ENCODE measurements around the gene YPEL2.

DNA sequence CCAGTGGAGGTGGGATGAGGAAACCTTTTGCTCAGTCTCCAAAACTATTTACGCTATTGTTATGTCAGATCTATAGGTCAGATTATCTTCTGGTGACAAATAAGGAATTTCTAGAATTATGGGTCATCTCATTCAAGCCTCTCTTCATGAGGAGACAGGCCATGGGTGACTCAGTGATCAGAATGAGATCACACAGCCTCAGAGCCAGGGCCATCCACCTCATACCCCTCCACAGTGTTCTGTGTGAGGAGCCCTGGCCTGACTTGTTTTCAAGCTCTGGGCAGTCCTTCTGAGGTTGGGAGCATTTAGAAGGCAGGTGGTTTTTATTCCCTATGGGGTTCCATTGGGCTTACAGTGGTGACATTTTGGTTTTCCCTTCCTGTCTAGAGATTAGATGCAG lies 26.5 kb downstream of the YPEL2 start:
- TF ChIP-seq, protein P1, sequence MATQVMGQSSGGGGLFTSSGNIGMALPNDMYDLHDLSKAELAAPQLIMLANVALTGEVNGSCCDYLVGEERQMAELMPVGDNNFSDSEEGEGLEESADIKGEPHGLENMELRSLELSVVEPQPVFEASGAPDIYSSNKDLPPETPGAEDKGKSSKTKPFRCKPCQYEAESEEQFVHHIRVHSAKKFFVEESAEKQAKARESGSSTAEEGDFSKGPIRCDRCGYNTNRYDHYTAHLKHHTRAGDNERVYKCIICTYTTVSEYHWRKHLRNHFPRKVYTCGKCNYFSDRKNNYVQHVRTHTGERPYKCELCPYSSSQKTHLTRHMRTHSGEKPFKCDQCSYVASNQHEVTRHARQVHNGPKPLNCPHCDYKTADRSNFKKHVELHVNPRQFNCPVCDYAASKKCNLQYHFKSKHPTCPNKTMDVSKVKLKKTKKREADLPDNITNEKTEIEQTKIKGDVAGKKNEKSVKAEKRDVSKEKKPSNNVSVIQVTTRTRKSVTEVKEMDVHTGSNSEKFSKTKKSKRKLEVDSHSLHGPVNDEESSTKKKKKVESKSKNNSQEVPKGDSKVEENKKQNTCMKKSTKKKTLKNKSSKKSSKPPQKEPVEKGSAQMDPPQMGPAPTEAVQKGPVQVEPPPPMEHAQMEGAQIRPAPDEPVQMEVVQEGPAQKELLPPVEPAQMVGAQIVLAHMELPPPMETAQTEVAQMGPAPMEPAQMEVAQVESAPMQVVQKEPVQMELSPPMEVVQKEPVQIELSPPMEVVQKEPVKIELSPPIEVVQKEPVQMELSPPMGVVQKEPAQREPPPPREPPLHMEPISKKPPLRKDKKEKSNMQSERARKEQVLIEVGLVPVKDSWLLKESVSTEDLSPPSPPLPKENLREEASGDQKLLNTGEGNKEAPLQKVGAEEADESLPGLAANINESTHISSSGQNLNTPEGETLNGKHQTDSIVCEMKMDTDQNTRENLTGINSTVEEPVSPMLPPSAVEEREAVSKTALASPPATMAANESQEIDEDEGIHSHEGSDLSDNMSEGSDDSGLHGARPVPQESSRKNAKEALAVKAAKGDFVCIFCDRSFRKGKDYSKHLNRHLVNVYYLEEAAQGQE (IDR thresholded peaks at IDR 0.05; ENCODE audit: insufficient read depth in 1 of 2, low read depth in 2 of 2, low read length in 2 of 2): no peak
- TF ChIP-seq POLR2AphosphoS5 (IDR thresholded peaks at IDR 0.05; ENCODE audit: low read depth, low read length): no peak
- no peak for TF ChIP-seq TAF1 (IDR thresholded peaks at IDR 0.05; ENCODE audit: borderline replicate concordance, insufficient read depth, low read length)
- no peak for TF ChIP-seq SIN3A (IDR thresholded peaks at IDR 0.05; ENCODE audit: borderline replicate concordance, insufficient read depth, low read length)
- no peak for TF ChIP-seq FOXP2 (optimal IDR thresholded peaks at IDR 0.05; ENCODE audit: borderline replicate concordance, extremely low read depth, extremely low read length, insufficient read depth)

Data from PFSK-1 (cell line).